SK-N-SH treated with all-trans-retinoic acid at 6 μM for 48 hours (cell line): ENCODE measurements around the gene DYSF.

Experiments used
- ATAC-seq: fragments of 200-7000 bp; cut with Tn5 transposase; 3 replicates; pipeline ENCODE4 v1.9.1; 2020; ENCODE audit warnings: mild to moderate bottlenecking, moderate library complexity
- ARNTL ChIP-seq: fragments of 450-650 bp; formaldehyde crosslinking; IDR thresholded peaks from 2 replicates; pipeline ENCODE4 v1.5.0; 2020; ENCODE audit warnings: low read depth, mild to moderate bottlenecking, moderate library complexity, borderline replicate concordance
- BACH2 ChIP-seq: fragments of 250-450 bp; sonication (Bioruptor Pico); IDR thresholded peaks from 2 replicates; pipeline ENCODE4 v1.9.0; 2021; ENCODE audit warnings: mild to moderate bottlenecking, borderline replicate concordance
- CREB5 ChIP-seq: fragments of 250-450 bp; sonication (Bioruptor Pico); IDR thresholded peaks from 2 replicates; pipeline ENCODE4 v1.5.1; 2020; ENCODE audit warnings: low read depth, mild to moderate bottlenecking, moderate library complexity
- CSDC2 ChIP-seq: fragments of 250-450 bp; sonication (Bioruptor Pico); IDR thresholded peaks from 2 replicates; pipeline ENCODE4 v1.5.0; 2020; ENCODE audit warnings: mild to moderate bottlenecking, moderate library complexity
- ESRRG ChIP-seq: fragments of 250-450 bp; sonication (Bioruptor Pico); IDR thresholded peaks from 2 replicates; pipeline ENCODE4 v1.6.1; 2021; ENCODE audit warnings: mild to moderate bottlenecking
- GLIS3 ChIP-seq: fragments of 250-450 bp; sonication (Bioruptor Pico); IDR thresholded peaks from 2 replicates; pipeline ENCODE4 v1.5.0; 2020; ENCODE audit warnings: mild to moderate bottlenecking, moderate library complexity
- ISL1 ChIP-seq: fragments of 250-450 bp; sonication (Bioruptor Pico); IDR thresholded peaks from 2 replicates; pipeline ENCODE4 v2.1.2; 2022; ENCODE audit warnings: mild to moderate bottlenecking, moderate library complexity
- POU6F1 ChIP-seq: fragments of 250-450 bp; sonication (Bioruptor Pico); IDR thresholded peaks from 2 replicates; pipeline ENCODE4 v1.8.0; 2021; ENCODE audit warnings: low read depth, mild to moderate bottlenecking, moderate library complexity, borderline replicate concordance
- PPARA ChIP-seq: fragments of 250-450 bp; sonication (Bioruptor Pico); IDR thresholded peaks from 2 replicates; pipeline ENCODE4 v1.5.0; 2020; ENCODE audit warnings: mild to moderate bottlenecking, borderline replicate concordance
- RARB ChIP-seq: fragments of 250-450 bp; sonication (Bioruptor Pico); IDR thresholded peaks from 2 replicates; pipeline ENCODE4 v1.8.0; 2021; ENCODE audit warnings: mild to moderate bottlenecking, moderate library complexity
- SNAI2 ChIP-seq: fragments of 250-450 bp; sonication (Bioruptor Pico); IDR thresholded peaks from 2 replicates; pipeline ENCODE4 v1.5.0; 2020; ENCODE audit warnings: mild to moderate bottlenecking, moderate library complexity
- TCF4 ChIP-seq: fragments of 250-450 bp; sonication (Bioruptor Pico); IDR thresholded peaks from 2 replicates; pipeline ENCODE4 v1.8.0; 2021; ENCODE audit warnings: mild to moderate bottlenecking, moderate library complexity, borderline replicate concordance
- TOX ChIP-seq: fragments of 250-450 bp; sonication (Bioruptor Pico); IDR thresholded peaks from 2 replicates; pipeline ENCODE4 v1.8.0; 2021; ENCODE audit warnings: mild to moderate bottlenecking, moderate library complexity, borderline replicate concordance
- ZC3H10 ChIP-seq: fragments of 250-450 bp; sonication (Bioruptor Pico); IDR thresholded peaks from 2 replicates; pipeline ENCODE4 v1.5.1; 2021; ENCODE audit warnings: mild to moderate bottlenecking, moderate library complexity
- ZFP3 ChIP-seq: fragments of 250-450 bp; sonication (Bioruptor Pico); IDR thresholded peaks from 2 replicates; pipeline ENCODE4 v1.5.0; 2020; ENCODE audit warnings: mild to moderate bottlenecking, moderate library complexity
- ZFP30 ChIP-seq: fragments of 450-650 bp; formaldehyde crosslinking; IDR thresholded peaks from 2 replicates; pipeline ENCODE4 v1.5.0; 2022; ENCODE audit warnings: mild to moderate bottlenecking, moderate library complexity
- ZNF565 ChIP-seq: fragments of 450-650 bp; formaldehyde crosslinking; conservative IDR thresholded peaks from 2 replicates; pipeline ENCODE4 v1.5.0; 2020; ENCODE audit warnings: low read depth, mild to moderate bottlenecking, moderate library complexity
- ZNF8 ChIP-seq: fragments of 450-650 bp; formaldehyde crosslinking; IDR thresholded peaks from 2 replicates; pipeline ENCODE4 v1.5.0; 2020; ENCODE audit warnings: mild to moderate bottlenecking, moderate library complexity
- TF ChIP-seq, protein P1 (sequence below): fragments of 250-450 bp; sonication (Bioruptor Pico); IDR thresholded peaks from 2 replicates; pipeline ENCODE4 v1.8.0; 2020; ENCODE audit warnings: mild to moderate bottlenecking, moderate library complexity, borderline replicate concordance
- TF ChIP-seq, protein P2 (sequence below): fragments of 250-450 bp; sonication (Bioruptor Pico); IDR thresholded peaks from 2 replicates; pipeline ENCODE4 v1.5.0; 2020; ENCODE audit warnings: mild to moderate bottlenecking, moderate library complexity
- TF ChIP-seq, protein P3 (sequence below): fragments of 250-450 bp; sonication (Bioruptor Pico); IDR thresholded peaks from 2 replicates; pipeline ENCODE4 v1.5.1; 2021; ENCODE audit warnings: mild to moderate bottlenecking, moderate library complexity

The DYSF gene

DNA sequence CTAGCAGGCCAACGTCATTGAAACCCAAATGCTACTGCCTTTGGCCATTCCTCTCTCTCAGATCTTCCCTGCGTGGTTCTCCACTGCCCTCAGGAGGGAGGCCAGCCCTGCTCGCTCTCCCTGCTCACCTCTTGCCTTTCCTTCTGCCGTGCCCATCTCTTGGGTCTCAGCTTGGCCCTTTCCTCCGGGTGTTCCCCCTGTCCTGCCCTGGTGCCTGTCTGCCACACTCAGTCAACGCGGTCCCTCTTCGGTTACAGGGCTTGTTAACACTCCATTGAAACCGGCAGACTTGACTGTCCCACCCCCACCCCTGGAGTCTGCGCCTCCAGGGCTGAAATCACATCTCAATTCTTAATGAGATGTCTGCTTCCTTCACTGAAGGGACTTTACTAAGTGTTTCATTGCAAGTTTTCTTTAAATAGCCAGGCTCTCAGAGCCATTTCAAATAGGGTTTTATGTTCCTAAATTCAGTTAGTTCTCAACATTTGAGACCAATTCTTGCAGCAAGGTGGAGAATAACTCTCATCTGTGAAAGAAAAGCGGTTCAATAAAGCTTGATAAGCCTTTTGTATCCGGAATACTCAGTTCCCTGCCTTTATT lies 237.6 kb downstream of the DYSF start:
- ATAC-seq = no peak
- no peak for TF ChIP-seq ZNF565
- TF ChIP-seq GLIS3 (CRISPR knock-in tag) = no peak
- TF ChIP-seq, protein P1, sequence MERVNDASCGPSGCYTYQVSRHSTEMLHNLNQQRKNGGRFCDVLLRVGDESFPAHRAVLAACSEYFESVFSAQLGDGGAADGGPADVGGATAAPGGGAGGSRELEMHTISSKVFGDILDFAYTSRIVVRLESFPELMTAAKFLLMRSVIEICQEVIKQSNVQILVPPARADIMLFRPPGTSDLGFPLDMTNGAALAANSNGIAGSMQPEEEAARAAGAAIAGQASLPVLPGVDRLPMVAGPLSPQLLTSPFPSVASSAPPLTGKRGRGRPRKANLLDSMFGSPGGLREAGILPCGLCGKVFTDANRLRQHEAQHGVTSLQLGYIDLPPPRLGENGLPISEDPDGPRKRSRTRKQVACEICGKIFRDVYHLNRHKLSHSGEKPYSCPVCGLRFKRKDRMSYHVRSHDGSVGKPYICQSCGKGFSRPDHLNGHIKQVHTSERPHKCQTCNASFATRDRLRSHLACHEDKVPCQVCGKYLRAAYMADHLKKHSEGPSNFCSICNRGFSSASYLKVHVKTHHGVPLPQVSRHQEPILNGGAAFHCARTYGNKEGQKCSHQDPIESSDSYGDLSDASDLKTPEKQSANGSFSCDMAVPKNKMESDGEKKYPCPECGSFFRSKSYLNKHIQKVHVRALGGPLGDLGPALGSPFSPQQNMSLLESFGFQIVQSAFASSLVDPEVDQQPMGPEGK (CRISPR knock-in tag) = no peak
- no peak for TF ChIP-seq ZNF8 (CRISPR knock-in tag)
- no peak for TF ChIP-seq TOX
- TF ChIP-seq ISL1 (CRISPR knock-in tag) = no peak
- no peak for TF ChIP-seq SNAI2
- TF ChIP-seq POU6F1 (CRISPR knock-in tag) = no peak
- TF ChIP-seq, protein P2, sequence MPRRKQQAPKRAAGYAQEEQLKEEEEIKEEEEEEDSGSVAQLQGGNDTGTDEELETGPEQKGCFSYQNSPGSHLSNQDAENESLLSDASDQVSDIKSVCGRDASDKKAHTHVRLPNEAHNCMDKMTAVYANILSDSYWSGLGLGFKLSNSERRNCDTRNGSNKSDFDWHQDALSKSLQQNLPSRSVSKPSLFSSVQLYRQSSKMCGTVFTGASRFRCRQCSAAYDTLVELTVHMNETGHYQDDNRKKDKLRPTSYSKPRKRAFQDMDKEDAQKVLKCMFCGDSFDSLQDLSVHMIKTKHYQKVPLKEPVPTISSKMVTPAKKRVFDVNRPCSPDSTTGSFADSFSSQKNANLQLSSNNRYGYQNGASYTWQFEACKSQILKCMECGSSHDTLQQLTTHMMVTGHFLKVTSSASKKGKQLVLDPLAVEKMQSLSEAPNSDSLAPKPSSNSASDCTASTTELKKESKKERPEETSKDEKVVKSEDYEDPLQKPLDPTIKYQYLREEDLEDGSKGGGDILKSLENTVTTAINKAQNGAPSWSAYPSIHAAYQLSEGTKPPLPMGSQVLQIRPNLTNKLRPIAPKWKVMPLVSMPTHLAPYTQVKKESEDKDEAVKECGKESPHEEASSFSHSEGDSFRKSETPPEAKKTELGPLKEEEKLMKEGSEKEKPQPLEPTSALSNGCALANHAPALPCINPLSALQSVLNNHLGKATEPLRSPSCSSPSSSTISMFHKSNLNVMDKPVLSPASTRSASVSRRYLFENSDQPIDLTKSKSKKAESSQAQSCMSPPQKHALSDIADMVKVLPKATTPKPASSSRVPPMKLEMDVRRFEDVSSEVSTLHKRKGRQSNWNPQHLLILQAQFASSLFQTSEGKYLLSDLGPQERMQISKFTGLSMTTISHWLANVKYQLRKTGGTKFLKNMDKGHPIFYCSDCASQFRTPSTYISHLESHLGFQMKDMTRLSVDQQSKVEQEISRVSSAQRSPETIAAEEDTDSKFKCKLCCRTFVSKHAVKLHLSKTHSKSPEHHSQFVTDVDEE = no peak
- TF ChIP-seq, protein P3, sequence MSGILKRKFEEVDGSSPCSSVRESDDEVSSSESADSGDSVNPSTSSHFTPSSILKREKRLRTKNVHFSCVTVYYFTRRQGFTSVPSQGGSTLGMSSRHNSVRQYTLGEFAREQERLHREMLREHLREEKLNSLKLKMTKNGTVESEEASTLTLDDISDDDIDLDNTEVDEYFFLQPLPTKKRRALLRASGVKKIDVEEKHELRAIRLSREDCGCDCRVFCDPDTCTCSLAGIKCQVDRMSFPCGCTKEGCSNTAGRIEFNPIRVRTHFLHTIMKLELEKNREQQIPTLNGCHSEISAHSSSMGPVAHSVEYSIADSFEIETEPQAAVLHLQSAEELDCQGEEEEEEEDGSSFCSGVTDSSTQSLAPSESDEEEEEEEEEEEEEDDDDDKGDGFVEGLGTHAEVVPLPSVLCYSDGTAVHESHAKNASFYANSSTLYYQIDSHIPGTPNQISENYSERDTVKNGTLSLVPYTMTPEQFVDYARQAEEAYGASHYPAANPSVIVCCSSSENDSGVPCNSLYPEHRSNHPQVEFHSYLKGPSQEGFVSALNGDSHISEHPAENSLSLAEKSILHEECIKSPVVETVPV (CRISPR knock-in tag) = no peak
- no peak for TF ChIP-seq ESRRG (CRISPR knock-in tag)
- no peak for TF ChIP-seq BACH2 (CRISPR knock-in tag)
- no peak for TF ChIP-seq ZFP30 (CRISPR knock-in tag)
- no peak for TF ChIP-seq TCF4 (CRISPR knock-in tag)
- no peak for TF ChIP-seq CREB5 (CRISPR knock-in tag)
- no peak for TF ChIP-seq ZFP3 (CRISPR knock-in tag)
- TF ChIP-seq ARNTL (CRISPR knock-in tag) = no peak
- no peak for TF ChIP-seq PPARA (CRISPR knock-in tag)
- TF ChIP-seq ZC3H10 = no peak
- no peak for TF ChIP-seq CSDC2 (CRISPR knock-in tag)

- ATAC-seq = no peak
- no peak for TF ChIP-seq ZFP30 (CRISPR knock-in tag)
- no peak for TF ChIP-seq ZNF565
- TF ChIP-seq CREB5 (CRISPR knock-in tag) = no peak
- TF ChIP-seq CSDC2 (CRISPR knock-in tag) = no peak
- no peak for TF ChIP-seq RARB (CRISPR knock-in tag)
- no peak for TF ChIP-seq SNAI2
- TF ChIP-seq ARNTL (CRISPR knock-in tag) = no peak
- TF ChIP-seq ESRRG (CRISPR knock-in tag) = no peak
- TF ChIP-seq ZC3H10 = no peak
- no peak for TF ChIP-seq PPARA (CRISPR knock-in tag)
- no peak for TF ChIP-seq POU6F1 (CRISPR knock-in tag)
- TF ChIP-seq, protein P3 (CRISPR knock-in tag) = no peak
- no peak for TF ChIP-seq BACH2 (CRISPR knock-in tag)
- no peak for TF ChIP-seq TOX
- TF ChIP-seq, all 23 proteins: peak for 0
Observed at GRCh38 chr2:71691747-71692441, 238.5 kb downstream of the DYSF start.
